Heart left ventricle (tissue), 16 donors: ENCODE results near the gene JMJD7. TPM values are rescaled to one million over a fixed set of nuclear protein-coding genes. Genes with fewer than 3 reads are reported as not detected.

Experiments
- ATAC-seq, 4 donors: fragments of 200-7000 bp; cut with Tn5 transposase; one replicate each; pipeline ENCODE4 v1.9.1; 2020 to 2022; ENCODE audit warnings: moderate library complexity in 4 of 4, mild to moderate bottlenecking in 3 of 4, moderate number of reproducible peaks in 1 of 4
- DNase-seq, 5 donors: peaks; one replicate each; pipeline ENCODE4 v3.0.0-alpha.2; 2020
- H3K27ac ChIP-seq, 12 donors: fragments of 200-600 bp; sonication (generic) in 4 of 12; one replicate each; pipeline versions ENCODE4 v1.5.0 to v1.8.0; 2016 to 2022; ENCODE audit warnings: mild to moderate bottlenecking in 2 of 12
- H3K27me3 ChIP-seq, 9 donors: fragments of 200-600 bp; sonication (generic) in 2 of 9; one replicate each; pipeline versions ENCODE4 v1.5.1 to v1.8.0; 2016 to 2022; ENCODE audit warnings: mild to moderate bottlenecking in 3 of 9
- H3K36me3 ChIP-seq, 9 donors: fragments of 200-600 bp; sonication (generic) in 2 of 9; one replicate each; pipeline versions ENCODE4 v1.5.0 to v1.8.0; 2018 to 2022; ENCODE audit warnings: mild to moderate bottlenecking in 2 of 9
- H3K4me1 ChIP-seq, 12 donors: fragments of 200-600 bp; sonication (generic) in 4 of 12; one replicate each; pipeline versions ENCODE4 v1.5.0 to v1.8.0; 2016 to 2022; ENCODE audit warnings: mild to moderate bottlenecking in 3 of 12
- H3K4me3 ChIP-seq, 12 donors: fragments of 200-600 bp; sonication (generic) in 4 of 12; one replicate each; pipeline versions ENCODE4 v1.5.0 to v1.8.0; 2017 to 2022; ENCODE audit warnings: mild to moderate bottlenecking in 9 of 12, moderate library complexity in 4 of 12
- H3K9me3 ChIP-seq, 12 donors: fragments of 200-600 bp; sonication (generic) in 4 of 12; one replicate each; pipeline versions ENCODE4 v1.5.0 to v1.8.0; 2016 to 2022; ENCODE audit warnings: mild to moderate bottlenecking in 1 of 12
- CTCF ChIP-seq, 12 donors: fragments of 200-600 bp; sonication (generic) in 4 of 12; IDR thresholded peaks; one replicate each; pipeline versions ENCODE4 v1.5.0 to v1.8.0; 2018 to 2022; ENCODE audit warnings: antibody characterized with exemption in 12 of 12, mild to moderate bottlenecking in 5 of 12
- POLR2A ChIP-seq, 2 donors: fragments of 450-650 bp; IDR thresholded peaks; one replicate each; pipeline ENCODE4 v1.6.1; 2017; ENCODE audit warnings: antibody characterized with exemption in 2 of 2, mild to moderate bottlenecking in 2 of 2, moderate library complexity in 2 of 2
- WGBS, 4 donors: extraction: QIAGEN DNeasy Blood & Tissue Kit in 2 of 4; methylation state at CpG; one replicate each; pipeline versions ENCODE4 v1.1.5 to v1.1.7; 2013 to 2018; 5-methylcytosine and 5-hydroxymethylcytosine counted together
- intact Hi-C, 10 donors: fragments of 100-400 bp; cut with DNase I; formaldehyde crosslinking; loops; one replicate each; pipeline versions ENCODE4 v1.11.1 to v1.14.2; 2022
- polyA plus RNA-seq, 2 donors: library from polyadenylated mRNA; stranded (reverse); fragments of 200-250 nt; gene quantifications; one replicate each; pipeline ENCODE4 v1.2.3, GENCODE V29; 2013
- total RNA-seq, 9 donors: library from RNA; depleted of rRNA in 2 of 9; stranded (reverse); fragments of >200 nt in 2 of 9; fragmentation: NEBNext Ultra II Directional in 3 of 9; extraction: Animal tissue kit (Norgen Biotek cat#: 25700) in 3 of 9; gene quantifications; one replicate each; pipeline versions ENCODE4 v1.1.0 to v1.2.4, GENCODE V29; 2016 to 2023
- donor health status: ischemic (EF 13 %, LVEDD 7.1; RV severe dilation, severe dysfunction).
- donor health status: healthy with polysubstance abuse.
- donor health status: DM: no; HTN: yes; CAD: no.
- donor health status: DM: no; HTN: no; CAD: no.
- donor health status: ischemic (EF 25% LVEDD 6.9; RV normal size, moderate dysfunction).
- donor health status: ischemic (EF 25% LVEDD 5.7; RV mildly dilated, moderate dysfunction).
- donor health status: healthy.
- donor health status: DM: yes; HTN: yes; CAD: no.
- donor health status: ischemic (EF 35%, LVEDD 5.7; RV mildly dilated, moderate dysfunction).
- donor health status: nonischemic (EF 11% LVEDD 7.7; RV severe dilation, severe dysfunction).
- donor health status: DM: yes; HTN: yes; CAD: no.
- donor health status: PGD.
- donor health status: ischemic (EF 29% LVEDD 5.4; RV normal size, mild dysfunction).
- donor health status: nonischemic (EF 23%, LVEDD 6.1; RV moderate dilation, normal function).

Gene JMJD7
- total and polyA plus RNA-seq, 11 donors = 5.4 to 20.6 (median 11.8) TPM

- TF ChIP-seq CTCF (IDR thresholded peaks at IDR 0.05) (no peak), POLR2A (IDR thresholded peaks at IDR 0.05) (no peak)
- Histone ChIP-seq H3K4me3 (no peak overlapping the region), H3K36me3 (no peaks in the 10 kb centered on the region), H3K27me3 (peaks cover 0 to 4% (median 0%) of the 10 kb centered on the region in 9 donors), H3K4me1 (no peaks in the 10 kb centered on the region), H3K9me3 (no peaks in the 10 kb centered on the region), H3K27ac (no peak overlapping the region)
- ATAC-seq (no peak), DNase-seq (no peak)
- intact Hi-C loops = no loop called here
- WGBS, 4 donors = 87 to 92% (median 89%) methylated on average over 9 of the region's 9 CpGs
Observed at GRCh38 chr15:41857316-41857715, 29.4 kb downstream of the JMJD7 start.

GRCh38 chr15:41858756-41859155, 30.9 kb downstream of the JMJD7 start:
- Histone ChIP-seq H3K4me3 (no peak overlapping the region), H3K27me3 (peaks cover 0 to 4% (median 0%) of the 10 kb centered on the region in 9 donors), H3K4me1 (no peaks in the 10 kb centered on the region), H3K27ac (no peak overlapping the region), H3K36me3 (no peaks in the 10 kb centered on the region), H3K9me3 (no peaks in the 10 kb centered on the region)
- ATAC-seq (no peak), DNase-seq (no peak)
- intact Hi-C loops = no loop called here
- 74 to 85% (median 82%) methylated on average over 11 to 15 of the region's 15 CpGs for WGBS, 4 donors
- TF ChIP-seq POLR2A (IDR thresholded peaks at IDR 0.05) (no peak), CTCF (IDR thresholded peaks at IDR 0.05) (no peak)

GRCh38 chr15:41860049-41860828, 32.3 kb downstream of the JMJD7 start:
- H3K36me3 ChIP-seq = no peaks in the 10 kb centered on the region
- DNase-seq (no peak), ATAC-seq (peak in 1 of 4 donors; percentile 19)
- no peaks in the 10 kb centered on the region for H3K9me3 ChIP-seq
- intact Hi-C loops = no loop called here
- no peak overlapping the region for H3K27ac ChIP-seq
- peaks cover 0 to 3% (median 0%) of the 10 kb centered on the region in 9 donors for H3K27me3 ChIP-seq
- TF ChIP-seq CTCF (IDR thresholded peaks at IDR 0.05) (peak in 7 of 12 donors; percentile 5 to 35 (median 16)), POLR2A (IDR thresholded peaks at IDR 0.05) (no peak)
- 63 to 73% (median 65%) methylated on average over 12 to 15 of the region's 15 CpGs for WGBS, 4 donors
- no peak overlapping the region for H3K4me3 ChIP-seq
- no peaks in the 10 kb centered on the region for H3K4me1 ChIP-seq

GRCh38 chr15:41861736-41862356, 34.0 kb downstream of the JMJD7 start:
- 94 to 95% (median 94%) methylated on average over 13 to 18 of the region's 18 CpGs for WGBS, 4 donors
- no peak for DNase-seq
- no peak for ATAC-seq
- H3K4me1 ChIP-seq = no peaks in the 10 kb centered on the region
- H3K27ac ChIP-seq = no peak overlapping the region
- no peaks in the 10 kb centered on the region for H3K27me3 ChIP-seq
- no peak overlapping the region for H3K4me3 ChIP-seq
- TF ChIP-seq CTCF (IDR thresholded peaks at IDR 0.05) (no peak), POLR2A (IDR thresholded peaks at IDR 0.05) (no peak)
- no peaks in the 10 kb centered on the region for H3K9me3 ChIP-seq
- intact Hi-C loops = no loop called here
- H3K36me3 ChIP-seq = no peaks in the 10 kb centered on the region
